GM12864 (cell line): ENCODE results near the gene CBFA2T2.
"Not testable (repeated sequence)": the region's sequence is repeated elsewhere in the genome, so short reads cannot be mapped to it uniquely, and the experiment has no call there.

Experiments used
- DNase-seq: peaks from one replicate; pipeline ENCODE4 v3.0.0-alpha.2; 2011; ENCODE audit warnings: low read depth
- H3K4me3 ChIP-seq: 2 replicates; pipeline ENCODE4 v1.5.1; 2011; ENCODE audit warnings: mild to moderate bottlenecking, low read depth, low read length, control low read depth
- TF ChIP-seq, protein P1 (sequence below): IDR thresholded peaks from 2 replicates; pipeline ENCODE4 v1.5.1; 2011; ENCODE audit warnings: low read depth, mild to moderate bottlenecking, moderate library complexity, low read length, control low read depth, inconsistent platforms; ENCODE audit errors: missing control alignments

The CBFA2T2 gene

GRCh38 chr20:33569802-33570391 is 80.0 kb downstream of the CBFA2T2 start:
- TF ChIP-seq, protein P1, sequence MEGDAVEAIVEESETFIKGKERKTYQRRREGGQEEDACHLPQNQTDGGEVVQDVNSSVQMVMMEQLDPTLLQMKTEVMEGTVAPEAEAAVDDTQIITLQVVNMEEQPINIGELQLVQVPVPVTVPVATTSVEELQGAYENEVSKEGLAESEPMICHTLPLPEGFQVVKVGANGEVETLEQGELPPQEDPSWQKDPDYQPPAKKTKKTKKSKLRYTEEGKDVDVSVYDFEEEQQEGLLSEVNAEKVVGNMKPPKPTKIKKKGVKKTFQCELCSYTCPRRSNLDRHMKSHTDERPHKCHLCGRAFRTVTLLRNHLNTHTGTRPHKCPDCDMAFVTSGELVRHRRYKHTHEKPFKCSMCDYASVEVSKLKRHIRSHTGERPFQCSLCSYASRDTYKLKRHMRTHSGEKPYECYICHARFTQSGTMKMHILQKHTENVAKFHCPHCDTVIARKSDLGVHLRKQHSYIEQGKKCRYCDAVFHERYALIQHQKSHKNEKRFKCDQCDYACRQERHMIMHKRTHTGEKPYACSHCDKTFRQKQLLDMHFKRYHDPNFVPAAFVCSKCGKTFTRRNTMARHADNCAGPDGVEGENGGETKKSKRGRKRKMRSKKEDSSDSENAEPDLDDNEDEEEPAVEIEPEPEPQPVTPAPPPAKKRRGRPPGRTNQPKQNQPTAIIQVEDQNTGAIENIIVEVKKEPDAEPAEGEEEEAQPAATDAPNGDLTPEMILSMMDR, result no peak
- no peak overlapping the region for H3K4me3 ChIP-seq
- no peak for DNase-seq

- DNase-seq, result no peak
- TF ChIP-seq, protein P1, result no peak
- no peak overlapping the region for H3K4me3 ChIP-seq
These were observed 80.8 kb downstream of the CBFA2T2 start for GRCh38 chr20:33570743-33571142.

DNA sequence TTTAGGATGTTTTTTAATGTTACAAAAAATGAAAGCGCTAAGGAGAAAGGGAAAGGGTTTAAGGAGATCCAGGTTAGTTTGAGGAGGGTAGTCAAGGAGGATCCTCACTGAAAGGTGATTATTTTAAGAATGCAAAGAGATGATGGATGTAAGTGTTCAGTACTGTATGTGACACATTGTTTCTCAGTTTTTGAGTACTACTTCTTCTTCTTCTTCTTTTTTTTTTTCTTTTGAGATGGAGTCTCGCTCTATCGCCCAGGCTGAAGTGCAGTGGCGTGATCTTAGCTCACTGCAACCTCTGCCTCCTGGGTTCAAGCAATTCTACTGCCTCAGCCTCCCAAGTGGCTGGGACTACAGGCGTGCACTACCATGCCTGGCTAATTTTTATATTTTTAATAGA is 83.4 kb downstream of the CBFA2T2 start:
- not testable (repeated sequence) for H3K4me3 ChIP-seq, DNase-seq

DNA sequence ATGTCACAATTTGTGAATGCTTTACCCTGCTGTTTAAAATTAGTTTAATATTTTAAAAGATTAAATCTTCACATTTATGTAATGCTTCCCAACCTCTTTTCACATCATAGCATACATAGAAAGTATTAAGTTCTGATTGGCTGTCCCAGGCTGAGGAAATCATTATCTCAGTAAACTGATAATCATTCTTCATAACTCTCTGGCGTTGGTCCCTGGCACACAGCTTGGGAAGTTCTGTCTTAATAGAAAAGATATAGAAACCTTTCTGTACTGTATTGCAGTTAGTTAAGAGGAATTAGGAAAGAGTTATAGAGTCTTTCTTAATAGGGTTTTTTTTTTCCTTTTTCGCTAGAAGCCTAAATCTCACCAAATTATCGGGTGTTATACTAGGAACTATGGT is 85.4 kb downstream of the CBFA2T2 start:
- DNase-seq, result no peak
- no peak overlapping the region for H3K4me3 ChIP-seq
- TF ChIP-seq, protein P1, result no peak

GRCh38 chr20:33576432-33577125 is 86.7 kb downstream of the CBFA2T2 start:
- TF ChIP-seq, protein P1, result no peak
- no peak overlapping the region for H3K4me3 ChIP-seq
- DNase-seq, result no peak

GRCh38 chr20:33578510-33578909 is 88.6 kb downstream of the CBFA2T2 start:
- TF ChIP-seq, protein P1, result no peak
- no peak for DNase-seq

DNA sequence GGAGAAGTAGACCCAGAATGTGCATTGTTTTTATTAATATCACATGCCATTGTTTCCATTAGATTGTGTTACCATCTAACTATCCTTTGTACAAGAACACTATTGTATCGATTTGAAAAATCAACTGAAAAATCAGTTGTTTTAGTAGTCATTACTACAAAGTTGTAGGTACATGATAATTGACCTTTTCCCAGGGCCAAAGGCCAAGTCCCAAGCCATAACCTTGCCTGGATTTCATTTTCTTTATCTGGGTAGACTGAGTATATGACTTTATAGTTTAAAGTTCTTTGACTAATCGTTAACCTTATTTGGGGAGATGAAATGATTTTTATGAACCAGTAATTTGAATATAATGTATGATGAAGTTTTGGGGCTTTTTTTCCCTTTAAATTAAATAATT is 93.2 kb downstream of the CBFA2T2 start:
- H3K4me3 ChIP-seq, result no peak overlapping the region
- TF ChIP-seq, protein P1, result no peak
- no peak for DNase-seq

More at GRCh38 chr20:33578510-33578909, 88.6 kb downstream of the CBFA2T2 start:
- H3K4me3 ChIP-seq, result no peak overlapping the region
